HG03095 (cell line): ENCODE measurements around the gene SLC23A2.
"Not testable (repeated sequence)": the region's sequence is repeated elsewhere in the genome, so short reads cannot be mapped to it uniquely, and the experiment has no call there.

Source experiments
- ATAC-seq: cut with Tn5 transposase; IDR thresholded peaks from one replicate; pipeline ENCODE4 v1.9.1; 2021; ENCODE audit warnings: moderate library complexity; ENCODE audit not compliant: unreplicated experiment

SLC23A2 gene

GRCh38 chr20:5001174-5002076, at the start of gene SLC23A2:
Gene SLC23A2, minus strand, starts transcription at chr20:5001510. Its CDS starts 68,948 bp downstream, at chr20:4932562.
- no peak for ATAC-seq

- no peak for ATAC-seq
These were observed 45.5 kb upstream of the SLC23A2 start for GRCh38 chr20:5046656-5047339.

GRCh38 chr20:5045906-5046305, 44.6 kb upstream of the SLC23A2 start:
- ATAC-seq, result no peak

- ATAC-seq, result no peak
These were observed 42.8 kb upstream of the SLC23A2 start for GRCh38 chr20:5044075-5044620.

GRCh38 chr20:5041433-5041832, 40.1 kb upstream of the SLC23A2 start:
- ATAC-seq, result no peak

- no peak for ATAC-seq
These were observed 39.0 kb upstream of the SLC23A2 start for GRCh38 chr20:5040345-5040744.

GRCh38 chr20:5039889-5040288, 38.6 kb upstream of the SLC23A2 start:
- no peak for ATAC-seq

- ATAC-seq, result no peak
These were observed 37.9 kb upstream of the SLC23A2 start for GRCh38 chr20:5039255-5039657.

GRCh38 chr20:5036828-5037227, 35.5 kb upstream of the SLC23A2 start:
- no peak for ATAC-seq

GRCh38 chr20:5035518-5035917, 34.2 kb upstream of the SLC23A2 start:
- not testable (repeated sequence) for ATAC-seq

GRCh38 chr20:5033566-5033965, 32.3 kb upstream of the SLC23A2 start:
- ATAC-seq, result no peak

GRCh38 chr20:5031701-5032100, 30.4 kb upstream of the SLC23A2 start:
- not testable (repeated sequence) for ATAC-seq

- no peak for ATAC-seq
These were observed 29.9 kb upstream of the SLC23A2 start for GRCh38 chr20:5031206-5031557.

GRCh38 chr20:5030348-5031205, 29.3 kb upstream of the SLC23A2 start:
- ATAC-seq, result no peak

- not testable (repeated sequence) for ATAC-seq
These were observed 27.1 kb upstream of the SLC23A2 start for GRCh38 chr20:5028258-5029059.

- ATAC-seq, result no peak
These were observed 23.7 kb upstream of the SLC23A2 start for GRCh38 chr20:5024982-5025381.

GRCh38 chr20:5024103-5024502, 22.8 kb upstream of the SLC23A2 start:
- no peak for ATAC-seq

- ATAC-seq, result not testable (repeated sequence)
These were observed 21.9 kb upstream of the SLC23A2 start for GRCh38 chr20:5023171-5023570.

- no peak for ATAC-seq
These were observed 19.4 kb upstream of the SLC23A2 start for GRCh38 chr20:5020760-5021159.
